BE2C (cell line): ENCODE results near the gene CLTA.

Experiments
- DNase-seq: peaks from one replicate; pipeline ENCODE4 v3.0.0-alpha.2; 2020
- H3K27me3 ChIP-seq: fragments of 250-450 bp; sonication (Bioruptor Pico); 2 replicates; pipeline ENCODE4 v1.5.1; 2020; ENCODE audit warnings: mild to moderate bottlenecking
- H3K36me3 ChIP-seq: fragments of 250-450 bp; sonication (Bioruptor Pico); 2 replicates; pipeline ENCODE4 v1.5.1; 2020; ENCODE audit warnings: mild to moderate bottlenecking
- H3K4me1 ChIP-seq: fragments of 250-450 bp; sonication (Bioruptor Pico); 2 replicates; pipeline ENCODE4 v1.5.1; 2020
- H3K4me3 ChIP-seq: 2 replicates; pipeline ENCODE4 v1.5.1; 2011; ENCODE audit warnings: low read depth, low read length
- H3K9me3 ChIP-seq: fragments of 250-450 bp; sonication (Bioruptor Pico); 2 replicates; pipeline ENCODE4 v1.5.1; 2020
- TF ChIP-seq, protein P1 (sequence below): IDR thresholded peaks from 2 replicates; pipeline ENCODE4 v1.5.1; 2012; ENCODE audit warnings: mild to moderate bottlenecking, low read depth, low read length

CLTA gene

DNA sequence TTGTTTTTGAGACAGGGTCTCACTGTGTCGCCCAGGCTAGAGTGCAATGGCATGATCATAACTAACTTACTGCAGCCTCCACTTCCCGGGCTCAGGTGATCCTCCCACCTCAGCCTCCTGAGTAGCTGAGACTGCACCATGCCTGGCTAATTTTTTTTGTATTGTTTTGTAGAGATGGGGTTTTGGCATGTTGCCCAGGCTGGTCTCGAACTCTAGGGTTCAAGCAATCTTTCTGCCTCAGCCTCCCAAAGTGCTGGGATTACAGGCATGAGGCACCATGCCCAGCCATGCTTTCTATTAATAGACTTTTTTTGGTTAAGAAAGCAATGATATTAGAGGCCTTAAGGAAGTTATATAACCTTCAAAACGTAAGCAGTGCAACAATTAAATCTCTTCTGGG lies 23.3 kb downstream of the CLTA start:
- H3K4me1 ChIP-seq = no peaks in the 10 kb centered on the region
- TF ChIP-seq, protein P1, sequence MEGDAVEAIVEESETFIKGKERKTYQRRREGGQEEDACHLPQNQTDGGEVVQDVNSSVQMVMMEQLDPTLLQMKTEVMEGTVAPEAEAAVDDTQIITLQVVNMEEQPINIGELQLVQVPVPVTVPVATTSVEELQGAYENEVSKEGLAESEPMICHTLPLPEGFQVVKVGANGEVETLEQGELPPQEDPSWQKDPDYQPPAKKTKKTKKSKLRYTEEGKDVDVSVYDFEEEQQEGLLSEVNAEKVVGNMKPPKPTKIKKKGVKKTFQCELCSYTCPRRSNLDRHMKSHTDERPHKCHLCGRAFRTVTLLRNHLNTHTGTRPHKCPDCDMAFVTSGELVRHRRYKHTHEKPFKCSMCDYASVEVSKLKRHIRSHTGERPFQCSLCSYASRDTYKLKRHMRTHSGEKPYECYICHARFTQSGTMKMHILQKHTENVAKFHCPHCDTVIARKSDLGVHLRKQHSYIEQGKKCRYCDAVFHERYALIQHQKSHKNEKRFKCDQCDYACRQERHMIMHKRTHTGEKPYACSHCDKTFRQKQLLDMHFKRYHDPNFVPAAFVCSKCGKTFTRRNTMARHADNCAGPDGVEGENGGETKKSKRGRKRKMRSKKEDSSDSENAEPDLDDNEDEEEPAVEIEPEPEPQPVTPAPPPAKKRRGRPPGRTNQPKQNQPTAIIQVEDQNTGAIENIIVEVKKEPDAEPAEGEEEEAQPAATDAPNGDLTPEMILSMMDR = no peak

DNA sequence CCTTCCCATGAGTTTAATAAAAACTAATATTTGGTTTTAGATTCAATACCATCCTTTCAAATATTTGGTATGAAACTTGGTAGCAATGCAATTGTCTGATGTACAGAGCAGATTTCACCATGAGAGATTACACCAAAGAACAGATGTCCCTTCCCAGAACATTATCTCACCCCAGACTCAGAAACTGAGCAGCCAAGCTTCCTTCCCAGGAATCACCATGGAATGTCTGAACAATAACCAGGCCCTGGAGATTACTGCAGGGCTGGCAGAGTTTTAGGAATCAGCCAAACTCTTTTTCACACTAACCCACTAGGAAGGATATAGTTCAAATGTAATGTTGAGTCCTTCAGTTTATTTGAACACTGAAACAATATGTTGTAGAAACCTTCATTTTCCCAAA lies 23.9 kb downstream of the CLTA start:
- no peak for DNase-seq
- TF ChIP-seq, protein P1 = no peak

More for the DNA sequence above, 23.3 kb downstream of the CLTA start:
- Histone ChIP-seq H3K9me3 (no peaks in the 10 kb centered on the region), H3K4me3 (no peak overlapping the region), H3K36me3 (peaks cover 75% of the 10 kb centered on the region), H3K27me3 (no peaks in the 10 kb centered on the region)
- DNase-seq = no peak

DNA sequence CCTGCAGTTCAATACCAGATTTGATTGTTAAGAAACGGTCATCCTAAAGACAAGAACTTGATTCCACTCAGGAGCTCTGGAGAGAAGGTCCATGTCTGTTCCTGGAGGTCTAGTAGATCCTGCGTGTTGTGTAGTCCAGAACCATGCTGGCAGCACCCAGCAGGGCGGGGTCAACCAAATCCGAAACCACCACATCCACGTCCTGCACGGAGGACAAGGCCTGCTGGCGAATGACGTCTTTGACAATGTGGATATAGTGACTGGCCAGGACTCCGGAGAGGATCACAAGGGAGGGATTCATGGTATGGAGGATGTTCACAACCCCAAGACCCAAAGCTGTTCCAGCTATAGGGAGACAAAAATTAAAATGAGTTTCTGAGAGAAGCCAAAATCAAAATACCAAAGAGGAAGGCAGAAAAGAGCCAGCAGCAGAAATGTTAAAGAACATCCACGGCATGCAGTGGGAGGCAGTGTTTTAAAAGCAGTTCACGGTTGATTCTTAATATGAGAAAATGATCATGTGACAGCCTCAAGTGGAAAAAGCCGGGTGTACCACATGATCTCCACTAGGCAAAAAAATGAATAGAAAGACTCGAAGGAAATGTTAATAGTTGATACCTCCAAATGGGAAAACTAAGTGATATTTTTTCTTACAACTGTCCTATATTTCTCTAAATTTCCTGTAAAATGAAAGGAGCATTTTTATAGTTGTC lies 26.7 kb downstream of the CLTA start:
- Histone ChIP-seq H3K4me1 (no peaks in the 10 kb centered on the region), H3K9me3 (no peaks in the 10 kb centered on the region), H3K27me3 (no peaks in the 10 kb centered on the region), H3K36me3 (peaks cover 69% of the 10 kb centered on the region), H3K4me3 (no peak overlapping the region)
- no peak for DNase-seq
- TF ChIP-seq, protein P1 = no peak

More for the DNA sequence above, 23.9 kb downstream of the CLTA start:
- Histone ChIP-seq H3K36me3 (peaks cover 73% of the 10 kb centered on the region), H3K4me1 (no peaks in the 10 kb centered on the region), H3K27me3 (no peaks in the 10 kb centered on the region), H3K4me3 (no peak overlapping the region), H3K9me3 (no peaks in the 10 kb centered on the region)

DNA sequence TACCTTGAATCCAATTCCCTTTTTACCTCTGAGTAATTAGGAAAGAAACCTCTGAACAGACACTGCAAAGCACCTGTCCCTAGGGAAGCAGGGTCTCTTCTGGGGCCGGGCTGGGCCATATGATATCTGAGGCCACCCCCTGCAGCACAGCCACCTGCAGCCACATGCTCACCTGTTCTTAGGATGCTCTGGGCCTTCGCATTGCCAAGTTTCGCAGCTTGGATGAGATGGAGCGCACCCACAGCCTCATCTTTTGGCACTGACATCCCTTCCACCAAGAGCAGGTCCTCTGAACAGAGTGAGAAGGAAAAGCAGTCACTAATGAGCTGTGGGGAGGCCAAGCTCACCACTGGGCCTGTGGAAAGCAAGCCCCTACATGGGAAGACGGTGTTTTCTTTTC lies 27.3 kb downstream of the CLTA start:
- DNase-seq = no peak
- H3K36me3 ChIP-seq = peaks cover 69% of the 10 kb centered on the region
- no peaks in the 10 kb centered on the region for H3K4me1 ChIP-seq
- H3K4me3 ChIP-seq = no peak overlapping the region
- no peaks in the 10 kb centered on the region for H3K27me3 ChIP-seq
- no peaks in the 10 kb centered on the region for H3K9me3 ChIP-seq
- TF ChIP-seq, protein P1 = no peak

DNA sequence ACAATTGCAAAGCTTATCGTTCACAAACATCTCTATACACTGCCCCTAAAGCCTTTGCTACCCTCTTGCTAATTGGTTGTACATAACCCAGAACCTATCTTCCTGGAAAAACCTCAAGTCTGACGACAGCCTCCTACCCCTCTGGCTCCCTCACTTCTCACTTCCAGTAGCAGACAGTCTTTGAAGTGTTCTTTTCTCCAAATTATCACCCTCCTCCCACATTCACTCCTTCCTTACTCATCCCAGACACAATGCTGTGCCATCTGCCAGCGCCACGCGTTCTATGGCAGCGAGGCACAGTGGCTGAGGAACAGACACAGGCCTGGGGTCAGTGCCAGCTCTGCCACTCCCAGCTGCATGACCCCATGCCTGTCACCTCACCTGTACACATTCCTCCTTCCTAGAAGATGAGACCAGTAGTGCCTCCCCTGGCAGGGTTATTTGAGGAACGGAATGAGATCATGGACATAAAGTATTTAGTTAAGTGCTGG lies 27.7 kb downstream of the CLTA start:
- H3K36me3 ChIP-seq = peaks cover 69% of the 10 kb centered on the region
- no peaks in the 10 kb centered on the region for H3K9me3 ChIP-seq
- DNase-seq = no peak
- no peaks in the 10 kb centered on the region for H3K27me3 ChIP-seq
- H3K4me1 ChIP-seq = no peaks in the 10 kb centered on the region
- H3K4me3 ChIP-seq = no peak overlapping the region
- TF ChIP-seq, protein P1 = no peak

DNA sequence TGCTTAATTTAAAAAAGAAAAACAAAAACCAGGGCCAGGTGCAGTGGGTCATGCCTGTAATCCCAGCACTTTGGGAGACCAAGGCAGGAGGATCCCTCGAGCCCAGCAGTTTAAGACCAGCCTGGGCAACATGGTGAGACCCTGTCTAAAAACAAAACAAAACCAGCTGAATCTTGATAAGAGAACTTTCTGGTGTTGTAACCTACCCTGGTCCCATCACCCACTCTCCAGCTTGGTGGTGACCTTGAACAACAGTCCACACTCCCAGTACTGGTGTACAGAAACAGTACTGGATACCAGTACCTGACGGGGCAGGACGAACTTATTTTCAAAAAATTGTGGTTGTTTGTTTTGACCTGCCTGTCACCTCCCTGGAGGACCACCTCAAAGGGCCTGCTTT lies 30.9 kb downstream of the CLTA start:
- Histone ChIP-seq H3K4me3 (no peak overlapping the region), H3K36me3 (peaks cover 68% of the 10 kb centered on the region), H3K27me3 (no peaks in the 10 kb centered on the region), H3K9me3 (no peaks in the 10 kb centered on the region), H3K4me1 (no peaks in the 10 kb centered on the region)
- TF ChIP-seq, protein P1 = no peak
- DNase-seq = no peak
